HEK293T (cell line): ENCODE data around the gene FOXK2.

ENCODE experiments used
- CTCF ChIA-PET: fragments of 350-600 bp; formaldehyde crosslinking; extraction: SDS; loops from one replicate; lab custom pipeline; 2021; ENCODE audit warnings: antibody characterized with exemption, inconsistent platforms; lab: Yijun Ruan, JAX
- POLR2A ChIA-PET: fragments of 350-600 bp; formaldehyde crosslinking; extraction: SDS; loops from one replicate; lab custom pipeline; 2020; ENCODE audit warnings: antibody characterized with exemption, inconsistent platforms; lab: Yijun Ruan, JAX
- DNase-seq: peaks from one replicate; pipeline ENCODE4 v3.0.0; 2012; ENCODE audit warnings: mixed read lengths; ENCODE audit errors: extremely low spot score
- ARNT ChIP-seq: fragments of 450-650 bp; IDR thresholded peaks from 2 replicates; pipeline ENCODE4 v1.6.1; 2017; ENCODE audit warnings: mild to moderate bottlenecking
- BHLHE40 ChIP-seq: fragments of 450-650 bp; IDR thresholded peaks from 2 replicates; pipeline ENCODE4 v1.6.1; 2016; ENCODE audit warnings: mild to moderate bottlenecking, moderate library complexity, borderline replicate concordance
- CTBP1 ChIP-seq: fragments of 450-650 bp; IDR thresholded peaks from 2 replicates; pipeline ENCODE4 v1.6.1; 2016; ENCODE audit warnings: borderline replicate concordance
- ELF4 ChIP-seq: fragments of 450-650 bp; IDR thresholded peaks from 2 replicates; pipeline ENCODE4 v1.6.1; 2017; ENCODE audit warnings: antibody characterized with exemption
- FOXA1 ChIP-seq: fragments of 450-650 bp; IDR thresholded peaks from 2 replicates; pipeline ENCODE4 v1.6.1; 2016; ENCODE audit warnings: mild to moderate bottlenecking
- FOXK2 ChIP-seq: fragments of 450-650 bp; IDR thresholded peaks from 2 replicates; pipeline ENCODE4 v1.6.1; 2016; ENCODE audit warnings: mild to moderate bottlenecking
- FOXM1 ChIP-seq: fragments of 450-650 bp; IDR thresholded peaks from 2 replicates; pipeline ENCODE4 v1.6.1; 2017; ENCODE audit warnings: mild to moderate bottlenecking, borderline replicate concordance
- HDGF ChIP-seq: fragments of 450-650 bp; IDR thresholded peaks from 2 replicates; pipeline ENCODE4 v1.6.1; 2017; ENCODE audit warnings: antibody characterized with exemption, borderline replicate concordance
- L3MBTL2 ChIP-seq: fragments of 450-650 bp; conservative IDR thresholded peaks from 2 replicates; pipeline ENCODE4 v1.6.1; 2016; ENCODE audit warnings: mild to moderate bottlenecking
- LEF1 ChIP-seq: fragments of 450-650 bp; IDR thresholded peaks from 2 replicates; pipeline ENCODE4 v1.6.1; 2017; ENCODE audit warnings: mild to moderate bottlenecking, borderline replicate concordance
- NFRKB ChIP-seq: fragments of 450-650 bp; IDR thresholded peaks from 2 replicates; pipeline ENCODE4 v1.6.1; 2016; ENCODE audit warnings: mild to moderate bottlenecking, moderate library complexity
- PKNOX1 ChIP-seq: fragments of 450-650 bp; IDR thresholded peaks from 2 replicates; pipeline ENCODE4 v1.6.1; 2016
- SP1 ChIP-seq: fragments of 450-650 bp; IDR thresholded peaks from 2 replicates; pipeline ENCODE4 v1.6.1; 2017
- SUZ12 ChIP-seq: fragments of 450-650 bp; IDR thresholded peaks from 2 replicates; pipeline ENCODE4 v1.6.1; 2016; ENCODE audit warnings: mild to moderate bottlenecking
- TARDBP ChIP-seq: fragments of 450-650 bp; IDR thresholded peaks from 2 replicates; pipeline ENCODE4 v1.6.1; 2016
- ZNF384 ChIP-seq: fragments of 450-650 bp; IDR thresholded peaks from 2 replicates; pipeline ENCODE4 v1.6.1; 2016

FOXK2 gene

GRCh38 chr17:82518826-82519810 is at the start of gene FOXK2:
Gene FOXK2, plus strand, starts transcription at chr17:82519732. Its CDS starts 157 bp downstream, at chr17:82519889.
- POLR2A ChIA-PET, result interaction anchor here (0.7 to 4.0 kb wide), 23 partner anchors 8 to 153 kb away, joined by 3 to 31 read pairs (median 5); no protein-coding TSS in a partner anchor

GRCh38 chr17:82470065-82470464 is 49.5 kb upstream of the FOXK2 start:
- no peak for DNase-seq
- CTCF ChIA-PET, result no interaction called here
- TF ChIP-seq ELF4 (no peak), L3MBTL2 (no peak), NFRKB (no peak), ZNF384 (no peak), FOXA1 (no peak), PKNOX1 (no peak), BHLHE40 (no peak), FOXM1 (no peak), FOXK2 (no peak), SUZ12 (no peak), ARNT (no peak), TARDBP (no peak), LEF1 (no peak)
- POLR2A ChIA-PET, result no interaction called here

More at GRCh38 chr17:82518826-82519810, at the start of gene FOXK2:
- DNase-seq, result peak; percentile 99
- TF ChIP-seq L3MBTL2 (peak; percentile 95), PKNOX1 (peak; percentile 97), ARNT (peak; percentile 59), FOXM1 (peak; percentile 68), FOXA1 (no peak), ZNF384 (peak; percentile 62; the same call in 1 of the 2 replicates), LEF1 (peak; percentile 96), ELF4 (no peak)
- CTCF ChIA-PET, result interaction anchor here (0.6 to 3.2 kb wide), 3 partner anchors 29 to 656 kb away, joined by 3 to 12 read pairs (median 3); no protein-coding TSS in a partner anchor

GRCh38 chr17:82474223-82475010 is 45.1 kb upstream of the FOXK2 start:
- DNase-seq, result no peak
- TF ChIP-seq ZNF384 (no peak), FOXK2 (no peak)
- ChIA-PET CTCF (interaction anchor here (1.3 kb wide), 1 partner anchor 79 kb away, joined by 4 read pairs; no protein-coding TSS in a partner anchor), POLR2A (interaction anchor here (0.8 kb wide), 1 partner anchor 11 kb away, joined by 3 read pairs; no protein-coding TSS in a partner anchor)

GRCh38 chr17:82475458-82475857 is 44.1 kb upstream of the FOXK2 start:
- DNase-seq, result no peak
- ChIA-PET CTCF (no interaction called here), POLR2A (interaction anchor here (1.7 kb wide), 1 partner anchor 17 kb away, joined by 4 read pairs; the partner anchor contains the start of gene NARF)
- TF ChIP-seq TARDBP (no peak), ELF4 (no peak), PKNOX1 (no peak), BHLHE40 (no peak), FOXA1 (no peak), HDGF (no peak), SUZ12 (no peak), CTBP1 (no peak), FOXM1 (no peak), L3MBTL2 (no peak), FOXK2 (no peak), ARNT (no peak), SP1 (no peak)

- POLR2A ChIA-PET, result no interaction called here
- no peak for TF ChIP-seq CTBP1
- TF ChIP-seq FOXM1, result no peak
- DNase-seq, result no peak
- CTCF ChIA-PET, result no interaction called here
Measured at GRCh38 chr17:82477934-82478333, 41.6 kb upstream of the FOXK2 start.

- no peak for TF ChIP-seq SUZ12
- no peak for TF ChIP-seq CTBP1
- no peak for TF ChIP-seq SP1
- TF ChIP-seq TARDBP, result no peak
- no peak for TF ChIP-seq ARNT
- TF ChIP-seq FOXK2, result no peak
- TF ChIP-seq BHLHE40, result no peak
- no peak for TF ChIP-seq L3MBTL2
- no peak for TF ChIP-seq ZNF384
- no peak for TF ChIP-seq PKNOX1
- no peak for TF ChIP-seq ELF4
- TF ChIP-seq FOXA1, result no peak
- no peak for TF ChIP-seq FOXM1
- TF ChIP-seq LEF1, result no peak
- ChIA-PET CTCF (no interaction called here), POLR2A (no interaction called here)
- DNase-seq, result no peak
Measured at GRCh38 chr17:82479602-82480001, 39.9 kb upstream of the FOXK2 start.
